Hepatocyte (in vitro differentiated cells): Measurements from ENCODE around the gene LSAMP. TPM values are rescaled to one million over a fixed set of nuclear protein-coding genes. Genes with fewer than 3 reads are reported as not detected.
"Not testable (repeated sequence)": the region's sequence is repeated elsewhere in the genome, so short reads cannot be mapped to it uniquely, and the experiment has no call there.

Experiments used
- DNase-seq: peaks from one replicate; pipeline ENCODE4 v3.0.0-alpha.2; 2016; ENCODE audit warnings: low spot score
- H2AFZ ChIP-seq: fragments of 200-600 bp; sonication (generic); 2 replicates; pipeline ENCODE4 v1.6.0; 2016; ENCODE audit warnings: antibody characterized with exemption, mild to moderate bottlenecking
- H3K27ac ChIP-seq: fragments of 200-600 bp; sonication (generic); 2 replicates; pipeline ENCODE4 v1.5.1; 2016; ENCODE audit warnings: mild to moderate bottlenecking
- H3K27me3 ChIP-seq: fragments of 200-600 bp; sonication (generic); 2 replicates; pipeline ENCODE4 v1.6.1; 2016
- H3K36me3 ChIP-seq: fragments of 200-600 bp; sonication (generic); replicated peaks from 2 replicates; pipeline ENCODE4 v1.5.1; 2016; ENCODE audit warnings: low read depth; ENCODE audit not compliant: insufficient read depth
- H3K4me1 ChIP-seq: fragments of 200-600 bp; sonication (generic); 2 replicates; pipeline ENCODE4 v1.5.1; 2016; ENCODE audit warnings: mild to moderate bottlenecking, moderate library complexity; ENCODE audit not compliant: insufficient read depth
- H3K4me2 ChIP-seq: fragments of 200-600 bp; sonication (generic); 2 replicates; pipeline ENCODE4 v1.6.0; 2016
- H3K4me3 ChIP-seq: fragments of 200-600 bp; sonication (generic); 2 replicates; pipeline ENCODE4 v1.5.1; 2016; ENCODE audit warnings: mild to moderate bottlenecking
- H3K79me2 ChIP-seq: fragments of 200-600 bp; sonication (generic); 2 replicates; pipeline ENCODE4 v1.6.0; 2017; ENCODE audit warnings: mild to moderate bottlenecking
- H3K9me2 ChIP-seq: fragments of 200-600 bp; sonication (generic); replicated peaks from 2 replicates; pipeline ENCODE4 v1.6.0; 2017; ENCODE audit warnings: mild to moderate bottlenecking; ENCODE audit not compliant: insufficient read depth
- H3K9me3 ChIP-seq: fragments of 200-600 bp; sonication (generic); 2 replicates; pipeline ENCODE4 v1.5.1; 2016; ENCODE audit warnings: low read depth, mild to moderate bottlenecking
- H4K20me1 ChIP-seq: fragments of 200-600 bp; sonication (generic); 2 replicates; pipeline ENCODE4 v1.6.0; 2016; ENCODE audit warnings: mild to moderate bottlenecking; ENCODE audit not compliant: insufficient read depth, poor library complexity, severe bottlenecking
- CTCF ChIP-seq: fragments of 200-600 bp; sonication (generic); IDR thresholded peaks from 2 replicates; pipeline ENCODE4 v1.5.1; 2016; ENCODE audit warnings: antibody characterized with exemption, mild to moderate bottlenecking; ENCODE audit not compliant: poor library complexity
- EZH2 ChIP-seq: fragments of 200-600 bp; sonication (generic); IDR thresholded peaks from 2 replicates; pipeline ENCODE4 v1.6.1; 2016; ENCODE audit warnings: antibody characterized with exemption, mild to moderate bottlenecking, borderline replicate concordance
- EZH2phosphoT487 ChIP-seq: fragments of 200-600 bp; sonication (generic); IDR thresholded peaks from one replicate; pipeline ENCODE4 v1.6.1; 2018; ENCODE audit warnings: antibody characterized with exemption, mild to moderate bottlenecking, low read depth, moderate library complexity; ENCODE audit not compliant: unreplicated experiment, severe bottlenecking
- WGBS: methylation state at CpG from one replicate; pipeline ENCODE4 v1.1.6; 2016; ENCODE audit warnings: low lambda C conversion rate; ENCODE audit errors: missing lambda C conversion rate; 5-methylcytosine and 5-hydroxymethylcytosine counted together
- polyA plus RNA-seq: library from polyadenylated mRNA; unstranded; fragments of >200 nt; fragmentation: Nextera tagmentation; extraction: Ambion mirVana; gene quantifications from 2 replicates; pipeline ENCODE4 v1.2.1, GENCODE V29; 2016
- total RNA-seq: library from RNA; depleted of rRNA; stranded (reverse); fragments of >200 nt; gene quantifications from 2 replicates; pipeline ENCODE4 v1.2.3, GENCODE V29; 2014

The LSAMP gene
- total and polyA plus RNA-seq, 2 experiments from 2014 or later: 15.1 to 22.3 TPM

GRCh38 chr3:116077557-116077956 lies 367.7 kb downstream of the LSAMP start:
- H3K4me2 ChIP-seq: no peak overlapping the region
- no peaks in the 10 kb centered on the region for H3K79me2 ChIP-seq
- no peaks in the 10 kb centered on the region for H3K9me3 ChIP-seq
- 93% methylated on average over 2 of the region's 2 CpGs for WGBS
- no peaks in the 10 kb centered on the region for H3K9me2 ChIP-seq
- H2AFZ ChIP-seq: no peak overlapping the region
- H3K4me1 ChIP-seq: no peaks in the 10 kb centered on the region
- no peaks in the 10 kb centered on the region for H3K36me3 ChIP-seq
- DNase-seq: no peak
- no peak overlapping the region for H3K4me3 ChIP-seq
- H3K27ac ChIP-seq: no peak overlapping the region
- TF ChIP-seq EZH2: no peak
- TF ChIP-seq EZH2phosphoT487: no peak
- no peak for TF ChIP-seq CTCF
- no peaks in the 10 kb centered on the region for H4K20me1 ChIP-seq
- no peaks in the 10 kb centered on the region for H3K27me3 ChIP-seq

- Histone ChIP-seq H3K4me1 (no peaks in the 10 kb centered on the region), H3K79me2 (no peaks in the 10 kb centered on the region), H3K9me2 (no peaks in the 10 kb centered on the region), H3K4me3 (no peak overlapping the region), H3K9me3 (no peaks in the 10 kb centered on the region), H2AFZ (no peak overlapping the region), H4K20me1 (no peaks in the 10 kb centered on the region), H3K27me3 (no peaks in the 10 kb centered on the region), H3K27ac (no peak overlapping the region), H3K4me2 (no peak overlapping the region), H3K36me3 (no peaks in the 10 kb centered on the region)
- TF ChIP-seq EZH2phosphoT487 (no peak), EZH2 (no peak), CTCF (no peak)
- no peak for DNase-seq
- WGBS: 100% methylated on average over 1 of the region's 1 CpG
Observed at GRCh38 chr3:116077059-116077458, 368.2 kb downstream of the LSAMP start.

- not testable (repeated sequence) for H3K9me2 ChIP-seq, H3K27ac ChIP-seq, H3K4me2 ChIP-seq, H3K4me1 ChIP-seq, H4K20me1 ChIP-seq, H2AFZ ChIP-seq, H3K9me3 ChIP-seq, H3K27me3 ChIP-seq, H3K36me3 ChIP-seq, H3K79me2 ChIP-seq, H3K4me3 ChIP-seq, DNase-seq
- 90% methylated on average over 8 of the region's 8 CpGs for WGBS
Observed at GRCh38 chr3:116070516-116071278, 374.6 kb downstream of the LSAMP start.

- Histone ChIP-seq H3K4me3 (no peak overlapping the region), H4K20me1 (no peaks in the 10 kb centered on the region), H3K4me2 (no peak overlapping the region), H3K79me2 (no peaks in the 10 kb centered on the region), H2AFZ (no peak overlapping the region), H3K27me3 (no peaks in the 10 kb centered on the region), H3K27ac (no peak overlapping the region), H3K4me1 (no peaks in the 10 kb centered on the region), H3K36me3 (no peaks in the 10 kb centered on the region), H3K9me3 (no peaks in the 10 kb centered on the region), H3K9me2 (no peaks in the 10 kb centered on the region)
- no peak for DNase-seq
- TF ChIP-seq EZH2phosphoT487: no peak
- TF ChIP-seq EZH2: no peak
- no peak for TF ChIP-seq CTCF
- 52% methylated on average over 2 of the region's 2 CpGs for WGBS
Observed at GRCh38 chr3:116070061-116070460, 375.2 kb downstream of the LSAMP start.
